Cardiac septum (tissue), 1 donor: ENCODE results near the gene THBS4. TPM values are rescaled to one million over a fixed set of nuclear protein-coding genes. Genes with fewer than 3 reads are reported as not detected.

Experiments
- total RNA-seq: library from RNA; stranded (reverse); fragmentation: NEBNext Ultra II Directional; extraction: Animal tissue kit (Norgen Biotek cat#: 25700); gene quantifications from one replicate; pipeline ENCODE4 v1.2.1, GENCODE V29; 2021
- donor health status: DM: no; HTN: no; CAD: no.

The THBS4 gene
- total RNA-seq, 1 donor from 2014 or later = 464 TPM

Other genes starting within 250 kb of the THBS4 start
- 15.9 TPM for gene MTX3, start 44.1 kb upstream of the THBS4 start, total RNA-seq
- gene SERINC5, start 220.7 kb downstream of the THBS4 start, total RNA-seq = 20.9 TPM